HG03439 (cell line): ENCODE measurements around the gene TEN1.
"Not testable (repeated sequence)": the region's sequence is repeated elsewhere in the genome, so short reads cannot be mapped to it uniquely, and the experiment has no call there.

Experiments
- ATAC-seq: cut with Tn5 transposase; IDR thresholded peaks from one replicate; pipeline ENCODE4 v1.9.1; 2021; ENCODE audit warnings: mild to moderate bottlenecking, moderate library complexity; ENCODE audit not compliant: unreplicated experiment

The TEN1 gene

GRCh38 chr17:76024353-76024752, 45.3 kb downstream of the TEN1 start:
- no peak for ATAC-seq

GRCh38 chr17:76025294-76025693, 46.3 kb downstream of the TEN1 start:
- ATAC-seq, result no peak

DNA sequence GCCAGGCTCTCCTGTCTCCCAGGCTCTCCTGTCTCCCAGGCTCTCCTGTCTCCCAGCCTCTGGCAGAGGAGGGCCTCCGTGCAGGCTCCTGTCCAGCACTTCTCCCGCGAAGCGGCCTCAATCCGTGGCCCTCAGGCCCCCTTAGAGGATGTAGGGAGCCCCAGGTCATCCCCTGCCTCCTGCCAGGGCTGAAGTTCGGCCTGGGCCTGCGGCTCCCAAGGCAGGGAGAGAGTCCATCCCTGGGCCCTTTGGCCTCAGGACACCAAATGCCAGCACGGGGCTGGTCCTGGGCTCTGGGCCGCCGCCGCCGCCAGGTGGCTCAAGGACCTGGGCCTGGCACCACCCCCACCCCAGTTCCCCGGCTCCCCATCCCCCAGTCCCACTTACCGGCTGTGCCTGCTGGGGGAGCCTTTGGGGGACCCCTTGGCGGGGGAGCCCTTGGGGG, 47.7 kb downstream of the TEN1 start:
- no peak for ATAC-seq

DNA sequence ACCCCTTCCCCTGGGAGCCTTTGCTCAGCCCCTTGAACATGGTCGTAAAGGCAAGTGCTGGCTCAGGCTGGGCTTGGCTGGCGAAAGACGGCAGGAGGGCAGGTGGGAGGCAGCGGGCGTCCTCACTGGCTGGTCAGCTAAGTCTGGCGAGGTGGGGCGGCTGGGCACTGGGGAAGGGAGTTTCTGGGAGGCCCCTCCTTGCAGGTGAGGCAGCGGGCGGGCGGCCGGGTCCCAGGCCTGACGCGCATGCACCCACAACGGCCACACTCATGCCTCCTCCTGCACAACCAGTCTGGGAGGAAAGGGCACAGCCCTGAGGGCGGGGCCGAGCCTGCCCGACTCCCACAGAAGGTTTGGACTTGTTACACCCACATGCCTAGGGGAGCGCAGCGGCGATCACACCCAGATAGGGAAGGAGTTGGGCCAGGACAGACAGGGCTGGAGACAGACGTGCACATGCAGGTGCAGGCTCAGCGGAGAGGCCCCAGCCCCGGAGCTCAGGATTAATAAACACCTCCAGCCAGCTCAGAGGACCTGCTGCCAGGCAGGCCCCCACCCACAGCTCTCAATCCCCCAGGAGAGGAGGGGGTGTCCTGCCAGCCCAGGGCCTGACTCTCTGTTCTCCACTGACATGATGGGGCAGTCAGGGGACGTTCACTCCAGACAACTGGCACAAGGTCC, 48.3 kb downstream of the TEN1 start, which contains the start of gene EVPL:
TSS of gene EVPL (minus strand) at position 148 of the 681 bp plus-strand sequence. CDS start at position 40, 108 bp downstream.
- ATAC-seq, result no peak

DNA sequence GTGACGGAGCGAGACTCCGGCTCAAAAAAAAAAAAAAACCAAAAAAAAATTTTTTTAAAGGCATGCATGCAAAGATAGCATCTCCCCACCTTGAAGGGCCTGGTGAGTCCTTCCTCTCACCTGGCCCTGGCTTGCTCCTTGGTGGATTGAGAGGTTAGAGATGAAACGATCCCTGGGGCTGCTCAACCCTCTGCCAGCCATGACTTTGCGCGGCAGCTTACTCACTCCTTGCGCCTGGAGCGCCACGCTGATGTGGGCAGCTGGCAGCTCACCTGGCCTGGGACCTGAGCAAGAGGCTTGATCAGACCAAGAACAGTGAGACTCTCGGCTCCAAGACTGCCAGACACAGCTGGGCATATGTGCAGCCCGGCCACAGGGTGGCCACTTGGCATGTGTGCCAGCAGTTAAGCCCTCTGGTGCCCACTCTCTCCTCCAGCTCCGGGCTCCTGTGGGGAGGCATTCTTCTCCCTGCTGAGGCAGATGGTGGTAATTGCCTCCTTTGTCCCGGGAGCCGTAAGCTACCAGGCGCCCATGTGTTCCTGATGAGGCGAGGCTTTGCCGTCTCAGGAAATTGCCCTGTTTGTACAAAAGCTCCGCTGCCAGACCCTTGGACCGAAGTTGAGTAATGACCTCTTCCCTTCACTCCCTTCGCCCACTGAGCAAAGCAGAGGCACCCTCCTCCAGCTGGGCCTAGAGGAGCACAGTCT, 53.2 kb downstream of the TEN1 start:
- ATAC-seq, result no peak

- no peak for ATAC-seq
Measured at GRCh38 chr17:76032780-76033108, 53.7 kb downstream of the TEN1 start.

DNA sequence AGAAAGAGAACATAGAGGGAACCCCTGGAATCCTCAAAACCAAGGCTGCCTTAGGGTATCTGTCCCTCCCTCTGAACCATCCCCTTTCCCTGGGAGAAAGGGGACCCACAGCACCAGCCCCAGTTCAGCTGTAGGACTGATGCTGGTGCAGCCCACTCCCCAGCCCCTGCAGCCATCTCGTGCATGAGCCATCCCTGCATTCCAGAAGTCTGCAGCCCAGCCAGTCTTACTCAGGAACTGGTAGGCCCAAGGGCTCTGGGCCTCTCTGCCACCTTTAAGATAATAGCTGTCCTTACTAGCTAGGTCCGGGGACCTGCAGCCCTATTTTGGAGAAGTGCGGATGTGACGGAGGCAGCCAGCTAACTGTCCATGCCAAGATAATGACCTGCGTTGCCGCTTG, 54.1 kb downstream of the TEN1 start:
- ATAC-seq, result no peak

DNA sequence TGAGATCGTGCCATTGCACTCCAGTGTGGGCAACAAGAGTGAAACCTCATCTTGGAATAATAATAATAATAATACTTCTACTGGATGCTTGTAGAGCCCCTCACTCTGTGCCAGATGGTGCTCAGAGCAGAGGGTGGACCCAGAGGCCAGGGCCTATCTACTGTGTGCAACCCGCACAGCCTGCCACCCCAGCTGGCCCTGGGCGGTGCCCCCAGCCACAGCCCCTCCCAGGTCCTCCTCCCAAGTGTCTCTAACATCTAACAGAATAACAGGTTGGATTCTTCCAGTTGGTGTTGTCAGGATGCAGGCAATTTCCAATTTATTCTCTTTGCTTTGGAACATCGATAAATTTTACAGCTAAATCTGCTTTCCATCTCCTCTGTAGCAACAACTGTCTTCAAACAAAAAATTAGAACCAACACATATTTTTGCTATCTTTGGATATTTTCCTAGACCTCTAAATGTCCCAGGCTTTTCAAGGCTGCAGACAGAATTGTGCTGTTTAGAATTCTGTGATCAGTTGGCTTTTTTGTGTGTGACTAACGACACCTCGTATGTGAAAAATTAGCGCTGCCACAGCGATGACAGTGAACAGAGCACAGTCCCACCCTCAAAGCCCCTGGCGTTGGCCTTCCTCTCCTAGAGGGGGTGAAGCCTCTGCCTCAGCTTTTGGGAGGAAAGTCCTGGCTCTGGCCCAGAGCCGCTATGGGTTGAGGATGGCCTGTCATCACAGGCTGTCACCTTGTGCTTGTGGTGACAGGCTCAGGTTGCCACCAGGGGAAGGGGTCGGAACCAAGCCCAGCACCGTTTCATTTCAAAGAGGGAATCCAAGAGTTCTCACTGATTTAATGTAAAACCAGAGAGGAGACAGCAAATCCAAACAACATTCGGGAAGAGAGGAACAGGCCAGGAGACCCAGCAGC, 55.6 kb downstream of the TEN1 start:
- no peak for ATAC-seq

DNA sequence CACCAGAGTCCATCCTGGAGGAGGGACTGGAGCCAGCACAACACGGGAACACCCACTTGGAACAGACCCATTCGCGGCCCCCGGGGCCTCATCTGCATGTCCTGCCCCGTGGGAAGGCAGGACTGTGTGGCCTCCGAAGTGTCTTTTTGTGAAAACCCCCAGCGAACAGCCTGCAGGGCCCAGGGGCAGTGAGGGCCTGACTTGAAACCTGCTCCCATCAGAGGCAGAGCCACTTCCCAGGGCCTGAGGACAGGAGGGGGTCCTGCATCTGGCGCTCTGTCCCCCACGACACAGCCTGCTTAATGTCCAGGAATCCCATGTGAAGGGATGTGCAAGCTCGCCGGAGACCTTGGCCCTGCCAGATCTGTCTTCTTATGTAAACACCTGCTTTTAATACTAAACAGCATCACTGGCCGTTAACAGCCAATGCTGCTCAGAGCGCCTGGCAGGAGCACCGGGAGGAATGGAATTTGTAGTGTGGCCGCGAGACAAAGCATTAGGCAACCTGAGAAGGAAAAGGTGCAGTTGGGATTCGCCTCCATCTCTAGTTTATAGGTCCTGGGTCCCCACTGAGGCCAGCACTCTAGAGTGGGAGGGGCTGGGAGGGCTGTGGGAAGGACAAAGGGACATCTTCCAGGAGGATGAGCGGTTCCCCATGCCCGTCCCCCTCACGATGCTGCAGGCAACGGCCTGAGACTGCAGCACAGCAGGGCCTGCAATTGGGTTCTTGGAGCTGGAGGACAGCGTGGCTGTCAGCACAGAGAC, 57.6 kb downstream of the TEN1 start:
- no peak for ATAC-seq

DNA sequence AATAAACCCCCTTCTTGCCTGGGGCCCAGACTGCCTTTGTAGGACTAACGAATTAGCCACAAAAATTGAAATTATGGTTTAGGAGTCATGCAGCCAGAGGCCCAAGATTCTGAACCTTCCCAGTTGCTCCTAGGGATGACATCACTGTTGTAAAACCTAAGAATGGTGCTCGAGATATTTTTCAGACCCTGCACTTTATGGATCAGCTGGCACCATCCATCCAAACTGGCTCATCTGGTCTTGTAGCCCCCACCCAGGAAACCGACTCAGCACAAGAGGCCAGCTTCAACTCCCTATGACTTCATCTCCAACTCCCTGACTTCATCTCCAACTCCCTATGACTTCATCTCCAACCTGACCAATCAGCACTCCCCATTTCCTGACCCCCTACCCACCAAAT, 59.0 kb downstream of the TEN1 start:
- no peak for ATAC-seq

GRCh38 chr17:76039121-76039520, 60.1 kb downstream of the TEN1 start:
- no peak for ATAC-seq

DNA sequence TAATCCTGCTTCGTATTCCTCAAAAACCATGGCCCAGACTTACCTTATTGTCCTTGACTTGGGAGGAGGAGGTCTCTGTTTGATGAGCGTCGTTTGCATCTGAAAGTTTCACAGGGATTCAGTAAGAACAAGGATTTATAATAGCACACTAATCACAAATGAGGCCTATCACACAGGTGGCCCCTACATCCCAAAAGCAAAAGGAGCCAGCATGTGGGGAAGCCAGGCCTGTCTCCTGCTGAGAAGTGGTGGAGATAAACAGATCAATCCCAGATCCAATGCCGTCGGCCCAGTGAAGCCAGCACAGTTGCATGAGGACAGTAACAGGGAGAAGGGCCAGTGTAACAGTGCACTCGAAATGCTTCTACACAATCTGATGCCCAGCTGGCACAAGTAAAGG, 61.3 kb downstream of the TEN1 start:
- no peak for ATAC-seq

GRCh38 chr17:76042868-76043267, 63.8 kb downstream of the TEN1 start:
- ATAC-seq, result not testable (repeated sequence)

- ATAC-seq, result not testable (repeated sequence)
Measured at GRCh38 chr17:76044475-76045007, 65.5 kb downstream of the TEN1 start.

GRCh38 chr17:76046064-76046463, 67.0 kb downstream of the TEN1 start:
- ATAC-seq, result no peak

GRCh38 chr17:76048025-76048605, 69.1 kb downstream of the TEN1 start:
- ATAC-seq, result no peak

GRCh38 chr17:76048711-76049110, 69.7 kb downstream of the TEN1 start:
- no peak for ATAC-seq

DNA sequence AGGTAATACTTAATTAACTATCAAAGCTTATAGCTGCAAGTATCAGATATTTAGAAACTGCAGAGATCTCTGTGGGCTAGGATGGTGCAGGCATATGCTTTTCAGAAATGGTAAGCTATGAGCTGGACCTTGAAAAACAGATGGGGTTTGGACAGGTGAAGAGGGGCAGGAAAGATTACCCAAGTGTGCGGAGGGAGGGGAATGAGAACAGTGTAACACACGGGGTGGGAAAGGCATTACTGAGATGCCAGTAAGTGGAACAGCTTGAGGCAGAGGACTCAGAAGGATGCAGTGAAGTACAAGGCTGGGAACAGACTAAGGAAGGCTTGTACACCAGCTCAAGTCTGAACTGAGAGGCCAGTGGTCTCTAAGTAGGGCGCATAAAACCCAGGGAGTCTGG, 70.2 kb downstream of the TEN1 start:
- ATAC-seq, result no peak

- ATAC-seq, result no peak
Measured at GRCh38 chr17:76049836-76050537, 70.9 kb downstream of the TEN1 start.
